Type B pancreatic cell (in vitro differentiated cells): Measurements from ENCODE around the gene UBE2O. TPM values are rescaled to one million over a fixed set of nuclear protein-coding genes. Genes with fewer than 3 reads are reported as not detected.
A peak's percentile ranks its signal among the peaks of the same experiment; 100 is the strongest.

Experiments
- DNase-seq: peaks from one replicate; pipeline ENCODE4 v3.0.0; 2021; ENCODE audit warnings: mixed read lengths; ENCODE audit not compliant: unreplicated experiment; ENCODE audit errors: extremely low spot score
- H3K27ac Mint-ChIP-seq: 2 replicates; pipeline ENCODE4 v1.8.0; 2021; ENCODE audit warnings: mild to moderate bottlenecking, mixed read lengths
- H3K27me3 Mint-ChIP-seq: 2 replicates; pipeline ENCODE4 v1.8.0; 2021; ENCODE audit warnings: mixed read lengths
- H3K36me3 Mint-ChIP-seq: 2 replicates; pipeline ENCODE4 v1.8.0; 2021; ENCODE audit warnings: mixed read lengths
- H3K4me1 Mint-ChIP-seq: one replicate; pipeline ENCODE4 v1.8.0; 2021; ENCODE audit warnings: mixed read lengths; ENCODE audit not compliant: unreplicated experiment
- H3K4me3 Mint-ChIP-seq: 2 replicates; pipeline ENCODE4 v1.8.0; 2021; ENCODE audit warnings: mild to moderate bottlenecking, mixed read lengths
- H3K9me3 Mint-ChIP-seq: 2 replicates; pipeline ENCODE4 v1.8.0; 2021; ENCODE audit warnings: mixed read lengths
- CTCF ChIP-seq: fragments of 200-600 bp; sonication (generic); conservative IDR thresholded peaks from 2 replicates; pipeline ENCODE4 v1.5.0; 2021; ENCODE audit warnings: antibody characterized with exemption, mild to moderate bottlenecking
- total RNA-seq: library from RNA; stranded (reverse); gene quantifications from 2 replicates; pipeline ENCODE4 v1.2.1, GENCODE V29; 2021; ENCODE audit warnings: low replicate concordance

UBE2O gene
- total RNA-seq, 1 donor from 2014 or later: 51.5 TPM

GRCh38 chr17:76476736-76477135 lies 23.8 kb upstream of the UBE2O start:
- DNase-seq: no peak
- H3K27ac Mint-ChIP-seq: no peak overlapping the region
- no peaks in the 10 kb centered on the region for H3K36me3 Mint-ChIP-seq
- H3K4me3 Mint-ChIP-seq: no peak overlapping the region
- no peaks in the 10 kb centered on the region for H3K27me3 Mint-ChIP-seq
- no peak for TF ChIP-seq CTCF
- peaks cover 5% of the 10 kb centered on the region for H3K4me1 Mint-ChIP-seq
- H3K9me3 Mint-ChIP-seq: no peaks in the 10 kb centered on the region

- no peak for TF ChIP-seq CTCF
- no peak overlapping the region for H3K27ac Mint-ChIP-seq
- H3K4me1 Mint-ChIP-seq: no peaks in the 10 kb centered on the region
- H3K9me3 Mint-ChIP-seq: no peaks in the 10 kb centered on the region
- H3K36me3 Mint-ChIP-seq: no peaks in the 10 kb centered on the region
- H3K4me3 Mint-ChIP-seq: no peak overlapping the region
- no peak for DNase-seq
- H3K27me3 Mint-ChIP-seq: no peaks in the 10 kb centered on the region
Observed at GRCh38 chr17:76475302-76475701, 22.4 kb upstream of the UBE2O start.

GRCh38 chr17:76474894-76475293 lies 21.9 kb upstream of the UBE2O start:
- TF ChIP-seq CTCF: no peak
- no peak overlapping the region for H3K4me3 Mint-ChIP-seq
- DNase-seq: no peak
- H3K36me3 Mint-ChIP-seq: no peaks in the 10 kb centered on the region
- H3K4me1 Mint-ChIP-seq: no peaks in the 10 kb centered on the region
- no peaks in the 10 kb centered on the region for H3K27me3 Mint-ChIP-seq
- no peak overlapping the region for H3K27ac Mint-ChIP-seq
- no peaks in the 10 kb centered on the region for H3K9me3 Mint-ChIP-seq

- DNase-seq: no peak
- Mint-ChIP-seq H3K27ac (no peak overlapping the region), H3K27me3 (no peaks in the 10 kb centered on the region), H3K36me3 (no peaks in the 10 kb centered on the region), H3K4me1 (no peaks in the 10 kb centered on the region), H3K4me3 (no peak overlapping the region), H3K9me3 (no peaks in the 10 kb centered on the region)
- no peak for TF ChIP-seq CTCF
Observed at GRCh38 chr17:76474238-76474637, 21.3 kb upstream of the UBE2O start.

- Mint-ChIP-seq H3K4me3 (no peak overlapping the region), H3K27ac (no peak overlapping the region), H3K4me1 (no peaks in the 10 kb centered on the region), H3K27me3 (no peaks in the 10 kb centered on the region), H3K9me3 (no peaks in the 10 kb centered on the region), H3K36me3 (no peaks in the 10 kb centered on the region)
- DNase-seq: no peak
- peak; percentile 55 for TF ChIP-seq CTCF
Observed at GRCh38 chr17:76473541-76473985, 20.6 kb upstream of the UBE2O start.

GRCh38 chr17:76472726-76473125 lies 19.8 kb upstream of the UBE2O start:
- Mint-ChIP-seq H3K27me3 (no peaks in the 10 kb centered on the region), H3K27ac (no peak overlapping the region), H3K9me3 (no peaks in the 10 kb centered on the region), H3K4me3 (no peak overlapping the region), H3K4me1 (no peaks in the 10 kb centered on the region), H3K36me3 (no peaks in the 10 kb centered on the region)
- DNase-seq: no peak
- no peak for TF ChIP-seq CTCF
